Suppressor macrophage treated with lipopolysaccharide for 1 hour (primary cell): Measurements from ENCODE around the gene SYT17.
A peak's percentile ranks its signal among the peaks of the same experiment; 100 is the strongest.

Experiments used
- DNase-seq, 3 donors: peaks; one replicate each; pipeline ENCODE4 v3.0.0-alpha.2; 2020 to 2022

The SYT17 gene

GRCh38 chr16:19307587-19308241 is 139.7 kb downstream of the SYT17 start:
- DNase-seq = peak in 2 of 3 donors; percentile 29 to 54

- DNase-seq = peak in 2 of 3 donors; percentile 36 to 61
Measured at GRCh38 chr16:19308392-19308791, 140.4 kb downstream of the SYT17 start.

DNA sequence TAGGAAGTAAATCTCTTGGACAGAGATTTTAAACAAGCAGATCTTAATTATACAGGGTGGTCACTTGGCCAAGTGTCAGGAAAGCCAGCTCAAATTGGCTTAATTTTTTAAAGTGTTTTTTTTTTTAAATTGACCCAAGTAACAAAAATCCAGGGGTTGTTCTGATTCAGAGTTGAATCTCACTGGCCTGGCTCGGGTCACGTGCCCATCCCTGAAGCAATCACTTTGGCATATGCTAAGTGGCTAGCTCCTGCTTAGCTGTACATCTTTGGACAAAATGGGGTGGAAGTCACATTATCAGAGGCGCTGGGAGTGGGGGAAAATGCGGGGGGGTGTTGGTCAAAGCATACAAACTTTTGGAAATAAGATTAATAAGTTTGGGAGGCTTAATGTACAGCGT is 141.1 kb downstream of the SYT17 start:
- DNase-seq = no peak

- no peak for DNase-seq
Measured at GRCh38 chr16:19314718-19315425, 146.8 kb downstream of the SYT17 start.

DNA sequence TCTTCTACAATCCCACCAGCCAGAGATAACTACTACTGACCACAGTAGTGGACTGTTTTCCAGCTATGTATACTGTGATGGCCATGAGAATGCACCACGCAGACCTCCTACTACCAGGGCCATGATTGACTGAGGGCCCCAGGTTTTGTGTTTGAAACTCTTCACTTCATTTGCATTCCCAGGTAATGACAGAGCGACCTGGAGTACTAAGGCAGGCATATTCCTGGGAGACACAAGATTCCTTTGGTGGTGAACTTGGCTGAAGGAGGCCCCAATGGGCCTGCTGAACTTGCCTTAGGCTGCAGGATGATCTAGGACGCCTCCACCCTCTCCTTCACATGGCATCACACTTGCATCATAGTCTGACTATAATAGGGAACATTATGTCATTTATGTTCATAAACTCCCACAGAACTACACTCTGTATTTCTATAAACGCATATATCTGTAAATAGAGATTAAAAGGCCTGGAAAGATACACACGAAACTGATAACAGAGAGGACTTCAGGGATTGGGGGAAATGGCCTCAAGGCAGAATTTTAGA is 147.9 kb downstream of the SYT17 start:
- DNase-seq = peak in 1 of 3 donors; percentile 27

GRCh38 chr16:19316846-19317245 is 148.8 kb downstream of the SYT17 start:
- no peak for DNase-seq
